ENCODE results near the gene VAPB. TPM values are rescaled to one million over a fixed set of nuclear protein-coding genes. Genes with fewer than 3 reads are reported as not detected.
"Not testable (repeated sequence)": the region's sequence is repeated elsewhere in the genome, so short reads cannot be mapped to it uniquely, and the experiment has no call there.

VAPB gene
- total RNA-seq, 1 donor from 2014 or later = 32.4 TPM

DNA sequence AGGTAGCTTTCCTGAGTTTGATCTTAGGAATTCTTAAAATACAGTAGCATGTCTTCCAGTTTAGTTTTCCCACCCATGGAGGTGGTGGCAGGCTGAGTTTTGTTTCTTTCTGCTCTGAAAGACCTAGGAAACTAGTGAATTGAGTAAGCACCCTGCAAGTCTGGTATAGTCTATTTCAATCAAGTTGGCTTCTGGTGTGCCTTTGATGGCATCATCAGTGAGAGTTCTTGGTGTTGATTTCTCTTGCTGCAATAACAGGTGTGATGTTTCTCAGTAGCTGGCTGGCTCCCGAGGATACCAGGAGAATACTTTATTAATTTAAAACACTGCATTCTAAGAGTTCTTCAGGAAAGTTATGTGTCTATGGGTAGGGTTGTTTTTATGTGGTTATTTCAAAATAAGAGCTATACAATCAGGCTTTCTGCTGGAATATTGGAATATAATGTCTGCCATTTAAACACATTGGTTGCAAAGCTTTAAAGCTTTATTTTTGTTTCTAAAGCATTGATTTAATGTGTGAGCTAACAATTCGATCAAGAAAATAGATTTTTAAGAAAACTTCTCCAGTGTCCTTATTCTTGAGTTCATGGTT is 19.0 kb downstream of the VAPB start:
- no peak for ATAC-seq

DNA sequence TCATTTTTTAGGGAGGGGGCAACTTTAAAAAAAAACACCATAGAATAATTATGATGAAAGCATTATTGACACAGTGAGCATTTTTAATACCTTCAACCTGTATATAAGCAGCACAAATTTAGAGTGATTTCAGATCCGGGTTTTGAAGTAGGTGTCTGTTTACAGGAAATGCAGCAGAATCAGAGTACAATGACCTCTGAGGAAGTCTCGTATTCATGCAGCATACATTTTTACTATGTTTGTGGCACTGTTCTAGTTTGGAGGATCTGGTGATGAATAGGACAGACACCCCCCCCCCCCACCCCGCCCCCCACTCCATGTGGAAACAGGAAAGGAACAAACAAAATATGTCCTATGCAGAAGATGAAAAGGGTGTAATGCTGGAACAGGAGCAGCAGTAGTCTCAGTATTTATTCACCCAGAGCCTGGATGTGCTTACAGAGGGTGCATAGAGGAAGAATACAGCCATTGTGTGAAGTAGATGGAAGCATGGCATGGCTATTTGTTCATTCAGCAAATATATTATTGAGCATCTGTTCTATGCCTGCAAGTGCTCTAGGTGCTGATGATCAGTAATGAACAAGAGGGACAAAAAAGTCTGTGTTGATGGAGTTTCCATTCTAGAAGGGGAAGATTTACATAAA is 19.7 kb downstream of the VAPB start:
- no peak for ATAC-seq

GRCh38 chr20:58414216-58414615 is 25.2 kb downstream of the VAPB start:
- not testable (repeated sequence) for ATAC-seq

DNA sequence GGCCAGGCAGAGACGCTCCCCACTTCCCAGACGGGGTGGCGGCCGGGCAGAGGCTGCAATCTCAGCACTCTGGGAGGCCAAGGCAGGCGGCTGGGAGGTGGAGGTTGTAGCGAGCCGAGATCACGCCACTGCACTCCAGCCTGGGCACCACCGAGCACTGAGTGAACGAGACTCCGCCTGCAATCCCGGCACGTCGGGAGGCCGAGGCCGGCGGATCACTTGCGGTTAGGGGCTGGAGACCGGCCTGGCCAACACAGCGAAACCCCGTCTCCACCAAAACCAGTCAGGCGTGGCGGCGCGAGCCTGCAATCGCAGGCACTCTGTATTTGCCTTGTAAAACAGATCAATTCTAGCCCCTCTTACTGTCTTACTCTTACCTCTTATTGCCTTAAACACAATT is 25.8 kb downstream of the VAPB start:
- ATAC-seq = not testable (repeated sequence)

- no peak for ATAC-seq
Measured at GRCh38 chr20:58416057-58416456, 27.0 kb downstream of the VAPB start.

GRCh38 chr20:58416835-58417234 is 27.8 kb downstream of the VAPB start:
- ATAC-seq = no peak

DNA sequence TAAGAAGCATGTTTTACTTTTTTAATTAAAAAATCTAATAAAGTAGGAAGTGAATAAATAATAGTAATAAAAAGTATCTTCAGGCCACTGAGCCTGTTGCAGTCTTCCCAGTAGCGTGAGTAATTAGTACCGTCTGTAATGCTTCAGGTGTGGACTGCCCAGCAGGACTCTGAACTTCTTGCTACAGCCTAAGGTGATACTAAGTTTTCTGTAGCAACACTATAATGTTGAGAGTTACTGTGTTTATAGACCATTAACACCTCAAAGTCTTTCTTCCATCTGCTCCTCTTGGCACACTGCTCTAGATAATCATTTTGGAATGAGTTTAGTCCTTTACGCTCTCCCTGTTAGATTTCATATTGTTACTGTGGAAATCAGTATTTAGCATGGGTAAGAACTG is 28.4 kb downstream of the VAPB start:
- no peak for ATAC-seq

- no peak for ATAC-seq
Measured at GRCh38 chr20:58418949-58419748, 30.1 kb downstream of the VAPB start.

DNA sequence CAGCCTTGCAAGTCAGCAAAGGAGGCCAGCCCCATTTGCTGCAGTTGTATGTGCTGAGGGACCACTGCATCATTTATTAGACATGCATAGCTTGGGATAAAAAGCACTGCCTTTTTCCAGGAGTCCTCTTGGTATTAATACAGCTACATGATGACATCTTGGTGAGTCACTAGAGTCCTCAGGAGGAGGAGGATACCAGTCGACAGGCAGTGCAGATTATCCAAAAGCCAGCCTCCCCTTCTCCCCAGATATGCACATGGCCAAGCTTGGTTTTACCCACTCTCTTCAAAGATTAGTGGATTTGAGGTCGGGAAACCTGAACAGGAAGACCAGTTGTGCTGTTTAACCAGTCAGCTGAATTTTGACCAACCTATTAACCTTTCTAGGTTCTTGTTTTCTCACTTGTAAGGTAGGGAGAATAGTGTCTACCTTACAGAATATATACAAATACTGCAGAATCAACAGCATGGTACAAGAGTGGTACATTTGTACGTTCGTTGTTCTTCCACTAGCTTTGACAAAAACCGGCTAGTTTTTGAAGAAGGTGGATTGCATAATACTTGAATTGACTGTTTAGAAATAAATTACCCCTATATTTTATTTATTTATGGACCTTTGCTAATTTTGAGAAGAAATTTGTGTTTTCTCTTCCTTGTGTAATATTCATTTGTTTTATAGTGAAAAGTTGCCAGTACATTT is 31.9 kb downstream of the VAPB start:
- ATAC-seq = peak; percentile 72

GRCh38 chr20:58421497-58421850 is 32.4 kb downstream of the VAPB start:
- no peak for ATAC-seq

DNA sequence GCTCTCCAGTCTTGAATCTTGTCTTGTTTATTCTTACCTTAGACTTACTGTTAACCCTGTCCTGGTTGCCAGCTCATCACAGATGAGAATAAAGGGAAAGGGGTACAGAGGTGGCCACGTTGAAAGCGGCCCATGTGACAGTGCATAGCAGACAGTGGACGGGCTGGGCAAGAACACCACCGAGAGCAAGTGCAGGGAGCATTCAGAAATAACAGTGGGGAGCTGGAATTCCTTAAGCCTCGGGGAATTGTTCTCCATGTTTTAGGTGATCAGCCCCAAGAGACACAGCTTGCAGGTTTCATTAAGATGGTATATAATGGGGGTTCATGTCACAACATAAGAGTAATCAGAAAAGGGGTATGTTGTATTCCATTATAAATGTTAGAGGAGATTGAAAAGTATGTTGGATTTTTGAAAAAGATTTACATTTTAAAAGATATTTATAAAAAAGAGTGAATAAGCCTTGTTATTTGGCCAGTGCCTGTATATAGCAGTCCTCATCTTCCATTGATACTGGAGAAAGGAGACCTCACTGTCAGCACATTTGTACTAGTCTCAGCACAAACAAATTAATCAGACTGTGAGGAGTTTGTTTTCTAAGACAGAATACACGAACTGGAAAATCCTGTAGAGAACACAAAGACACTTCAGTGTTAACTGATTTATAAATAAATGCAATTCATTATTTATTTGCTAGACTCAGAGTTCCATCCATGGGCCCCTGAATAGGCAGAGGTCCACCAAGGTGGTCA is 35.4 kb downstream of the VAPB start:
- ATAC-seq = no peak

- not testable (repeated sequence) for ATAC-seq
Measured at GRCh38 chr20:58427571-58427970, 38.5 kb downstream of the VAPB start.

DNA sequence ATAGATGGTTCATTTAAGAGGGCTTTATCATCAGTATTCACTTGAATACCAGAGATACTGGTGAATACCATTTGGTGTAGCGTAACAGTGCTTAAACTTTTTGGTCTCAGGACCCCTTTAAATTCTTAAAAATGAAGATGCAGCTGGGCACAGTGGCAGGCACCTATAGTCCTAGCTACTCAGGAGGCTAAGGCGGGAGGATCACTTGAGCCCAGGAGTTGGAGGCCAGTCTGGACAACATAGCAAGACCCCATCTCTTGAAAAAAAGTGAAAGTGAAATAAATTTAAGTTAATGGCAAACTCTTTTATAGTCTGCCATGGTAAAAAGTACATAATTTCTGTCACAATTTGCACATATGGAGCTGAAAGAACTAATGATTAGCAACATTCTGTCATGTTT is 39.3 kb downstream of the VAPB start:
- ATAC-seq = no peak

DNA sequence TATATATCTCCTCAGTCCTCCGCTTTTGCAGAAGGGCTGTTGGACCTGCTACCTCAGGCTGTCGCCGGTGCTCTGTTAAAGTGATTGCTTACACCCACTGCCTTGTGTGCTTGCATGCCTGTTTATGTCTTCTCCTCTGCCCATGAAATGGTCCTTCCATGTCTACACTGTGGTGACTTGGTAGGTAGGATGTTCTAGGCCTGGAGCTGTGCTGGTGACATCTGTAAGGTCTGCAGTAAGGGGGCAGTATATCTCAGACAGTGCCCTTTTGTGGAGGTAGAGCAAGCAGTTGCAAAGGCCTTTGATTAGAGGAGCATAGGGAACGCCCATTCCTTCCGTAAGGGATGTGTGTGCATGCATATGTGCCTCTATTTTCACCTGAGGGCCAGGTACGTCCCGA is 40.3 kb downstream of the VAPB start:
- ATAC-seq = no peak

- no peak for ATAC-seq
Measured at GRCh38 chr20:58431134-58431533, 42.1 kb downstream of the VAPB start.

DNA sequence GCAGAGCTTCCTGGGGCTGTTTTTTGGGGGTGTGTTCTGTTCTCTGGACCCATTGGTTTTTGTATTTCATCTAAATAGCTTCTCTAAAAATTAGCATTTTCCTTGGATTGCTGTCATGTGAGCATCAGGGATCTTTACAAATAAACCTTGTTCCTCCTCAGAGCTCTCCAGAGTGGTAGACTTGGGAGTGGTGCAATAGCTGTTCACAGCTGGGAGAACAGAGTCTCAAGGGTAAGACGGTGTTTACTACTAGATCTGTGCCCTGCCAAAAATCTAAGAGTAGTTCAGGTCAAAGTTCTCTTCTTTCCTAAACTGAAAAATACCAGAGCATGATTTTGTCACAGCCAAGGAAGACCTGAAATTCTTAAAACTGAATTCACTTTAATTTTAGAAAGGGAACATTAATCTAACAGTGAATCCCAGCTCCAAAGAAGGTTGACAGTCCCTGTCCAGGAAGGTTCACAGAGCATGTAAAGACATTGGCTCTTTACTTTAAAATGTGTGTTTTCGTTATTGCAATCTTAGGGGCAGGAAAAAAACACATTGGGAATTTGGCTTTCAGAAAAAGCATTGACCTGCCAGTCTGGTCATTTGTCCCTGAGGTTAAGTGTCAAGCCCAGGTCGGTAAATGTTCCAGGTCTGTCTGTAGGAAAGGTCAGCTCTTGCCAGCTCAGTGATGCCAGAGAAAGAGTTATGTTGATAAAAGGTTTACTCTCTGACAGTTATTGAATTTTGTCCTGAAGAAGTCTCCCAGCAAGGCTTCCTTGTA is 43.3 kb downstream of the VAPB start:
- no peak for ATAC-seq

DNA sequence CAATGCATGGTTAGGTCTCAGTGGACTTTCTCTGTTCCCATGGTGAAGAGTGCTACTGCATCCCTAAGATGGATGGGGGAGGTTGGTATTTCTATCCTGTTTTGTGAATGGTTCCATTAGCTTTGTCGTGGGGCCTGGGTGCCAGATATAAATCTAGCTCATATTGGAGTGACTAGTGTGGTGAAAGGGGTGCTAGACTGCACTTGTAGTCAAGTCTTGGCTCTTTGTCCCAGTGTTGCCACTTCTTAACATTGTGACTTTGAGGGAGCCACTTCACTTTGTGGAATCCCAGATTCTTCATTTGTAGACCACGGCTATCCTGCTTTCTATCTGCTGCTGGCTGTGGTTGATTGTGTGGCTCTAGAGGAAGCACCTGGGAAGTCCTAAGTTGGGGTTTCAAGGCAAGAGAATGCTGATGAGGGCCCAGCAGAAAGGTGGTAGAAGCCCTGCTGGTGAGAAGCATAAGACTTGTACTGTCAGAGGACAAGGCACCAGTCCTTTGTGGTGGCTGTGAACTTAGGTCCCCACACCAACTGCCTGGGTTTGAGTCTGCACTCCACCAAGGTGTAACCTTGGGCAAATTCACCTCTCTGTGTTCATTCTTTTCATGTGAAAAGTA is 44.1 kb downstream of the VAPB start:
- ATAC-seq = no peak

DNA sequence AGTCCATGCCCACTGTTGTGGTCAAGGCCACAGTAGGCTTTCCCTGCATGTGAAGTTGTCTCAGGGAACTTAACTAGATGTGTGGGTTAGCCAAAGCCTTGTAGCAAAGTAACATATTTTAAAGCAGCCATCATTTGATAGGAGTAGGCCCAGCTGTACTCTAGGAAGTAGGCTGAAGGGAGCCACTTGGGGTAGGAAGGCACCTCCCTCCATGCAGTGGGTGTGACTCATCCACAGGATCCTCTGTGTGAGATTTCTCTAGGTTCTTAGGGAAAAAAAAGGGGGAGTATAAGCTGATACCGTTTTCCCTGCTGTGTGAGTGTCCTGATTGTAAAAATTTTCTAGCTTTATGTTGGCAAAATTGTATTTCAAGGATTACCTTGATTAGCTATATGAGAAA is 44.7 kb downstream of the VAPB start:
- peak; percentile 66 for ATAC-seq

- no peak for ATAC-seq
Measured at GRCh38 chr20:58434326-58434725, 45.3 kb downstream of the VAPB start.

- no peak for ATAC-seq
Measured at GRCh38 chr20:58435237-58435636, 46.2 kb downstream of the VAPB start.
